GM19238 (cell line): Measurements from ENCODE around the gene SFMBT1.
"Not testable (repeated sequence)": the region's sequence is repeated elsewhere in the genome, so short reads cannot be mapped to it uniquely, and the experiment has no call there.

Experiments
- DNase-seq: peaks from one replicate; pipeline ENCODE4 v3.0.0; 2011; ENCODE audit warnings: low spot score; ENCODE audit not compliant: insufficient read length

The SFMBT1 gene

DNA sequence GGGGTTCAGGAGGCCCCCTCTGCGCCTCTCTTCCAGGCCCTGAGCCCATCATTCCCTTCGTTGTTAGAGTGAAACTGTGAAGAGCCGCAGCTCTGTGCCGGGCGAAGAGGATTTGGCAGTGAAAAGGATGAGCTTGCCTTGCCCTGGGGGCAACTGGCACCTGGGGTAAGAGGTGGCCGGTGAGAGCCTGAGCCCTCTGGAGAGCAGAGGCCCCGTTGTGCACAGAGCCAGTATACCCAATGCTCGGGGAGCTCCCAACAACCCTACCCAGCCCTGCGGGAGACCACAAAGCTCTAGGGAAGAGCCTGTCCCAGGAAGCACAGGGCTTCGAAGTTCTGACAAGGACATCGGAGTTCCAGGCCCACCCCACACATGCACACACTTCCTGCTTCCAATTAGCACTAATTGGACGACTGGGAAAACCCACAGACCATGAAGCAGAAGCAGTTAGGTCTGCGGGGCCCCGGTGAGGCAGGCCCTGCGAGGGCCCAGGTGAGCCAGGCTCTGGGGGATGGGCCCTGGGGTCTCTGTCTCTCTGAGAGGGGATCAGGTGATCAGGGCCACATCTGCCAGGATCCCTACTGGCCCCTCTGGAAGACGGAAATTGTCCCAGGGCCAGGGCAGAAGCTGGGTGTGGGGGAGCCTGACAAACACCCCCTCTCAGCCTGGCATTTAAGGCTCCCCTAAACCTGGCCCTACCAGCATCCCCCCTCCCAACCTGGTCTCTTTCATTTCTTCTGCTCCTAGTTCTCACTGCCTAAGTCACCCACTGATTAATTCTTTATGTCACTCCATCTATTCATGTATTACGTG lies 27.9 kb upstream of the SFMBT1 start:
- no peak for DNase-seq

- peak; percentile 77 for DNase-seq
Observed at GRCh38 chr3:53072653-53073552, 27.0 kb upstream of the SFMBT1 start.

DNA sequence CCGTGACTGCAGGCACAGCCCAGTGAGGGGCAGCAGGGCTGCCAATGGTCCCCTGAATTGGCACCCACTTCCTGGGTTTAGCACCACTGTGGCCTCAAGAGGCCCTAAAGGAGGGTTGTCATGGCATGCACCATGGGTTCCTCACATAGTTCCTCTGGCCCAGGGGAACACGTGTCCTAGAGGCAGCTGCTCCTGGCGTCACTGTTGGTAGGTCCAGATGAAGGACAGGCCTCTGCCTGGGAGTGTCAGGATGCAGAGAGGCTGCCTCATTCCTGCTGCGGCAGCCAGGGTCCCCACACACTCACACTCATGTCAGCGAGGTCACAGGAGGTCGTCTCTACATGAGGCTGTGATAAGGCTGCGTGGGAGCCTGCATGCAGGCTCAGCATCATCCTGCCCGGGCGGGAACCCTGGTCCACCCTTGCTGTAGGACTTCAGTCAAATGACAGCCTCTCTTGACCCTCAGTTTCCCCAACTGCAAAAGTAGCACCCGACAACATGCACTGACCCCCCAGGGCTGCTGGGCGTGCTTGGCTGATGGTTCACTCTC lies 26.1 kb upstream of the SFMBT1 start:
- DNase-seq, result no peak

- no peak for DNase-seq
Observed at GRCh38 chr3:53069422-53070068, 23.7 kb upstream of the SFMBT1 start.

GRCh38 chr3:53068176-53068575 lies 22.3 kb upstream of the SFMBT1 start:
- no peak for DNase-seq

- no peak for DNase-seq
Observed at GRCh38 chr3:53067567-53067966, 21.7 kb upstream of the SFMBT1 start.

- DNase-seq, result no peak
Observed at GRCh38 chr3:53065841-53066480, 20.1 kb upstream of the SFMBT1 start.

GRCh38 chr3:53062905-53063304 lies 17.0 kb upstream of the SFMBT1 start:
- no peak for DNase-seq

- DNase-seq, result no peak
Observed at GRCh38 chr3:53056442-53056841, 10.6 kb upstream of the SFMBT1 start.

GRCh38 chr3:53054233-53054632 lies 8.4 kb upstream of the SFMBT1 start:
- not testable (repeated sequence) for DNase-seq

DNA sequence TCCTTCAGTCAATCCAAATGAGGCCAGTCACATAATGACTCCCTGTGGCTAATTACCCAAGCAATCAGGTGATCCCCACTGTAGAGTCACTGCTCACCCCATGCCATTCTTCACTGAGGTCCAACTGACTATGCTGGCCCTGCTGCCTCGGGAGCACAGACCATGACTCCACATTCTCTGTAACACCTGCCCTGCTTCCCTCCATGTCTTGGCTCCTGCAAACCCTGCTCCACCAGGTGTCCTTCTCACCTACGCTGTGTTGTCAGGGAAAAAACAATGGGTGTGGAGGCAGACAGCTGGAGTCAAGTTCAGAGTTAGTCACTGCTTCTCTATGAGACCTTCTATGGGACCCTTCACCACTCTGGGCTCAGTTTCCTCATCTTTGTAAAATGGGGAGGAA lies 6.1 kb upstream of the SFMBT1 start:
- DNase-seq, result no peak

- DNase-seq, result no peak
Observed at GRCh38 chr3:53049987-53050386, 4.1 kb upstream of the SFMBT1 start.

- peak; percentile 61 for DNase-seq
Observed at GRCh38 chr3:53046171-53047170, 598 bp upstream of the SFMBT1 start.

GRCh38 chr3:53044711-53045517 lies 959 bp downstream of the SFMBT1 start:
- DNase-seq, result peak; percentile 36

DNA sequence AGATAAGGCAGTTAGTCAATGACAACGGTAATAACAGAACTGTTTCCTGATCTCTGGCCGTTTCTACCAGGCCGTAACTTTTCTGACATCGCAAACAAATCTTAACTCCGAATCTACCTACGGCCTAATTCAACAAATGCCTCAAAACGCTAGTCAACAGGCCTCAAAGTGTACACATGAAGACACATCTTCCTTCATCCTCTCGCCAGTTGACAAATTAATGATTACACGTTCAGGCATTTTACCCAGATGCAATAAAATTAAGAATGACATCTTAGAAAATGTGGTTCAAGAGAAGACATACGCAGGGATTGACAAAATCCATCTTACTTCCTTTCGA lies 1.5 kb downstream of the SFMBT1 start:
- no peak for DNase-seq

DNA sequence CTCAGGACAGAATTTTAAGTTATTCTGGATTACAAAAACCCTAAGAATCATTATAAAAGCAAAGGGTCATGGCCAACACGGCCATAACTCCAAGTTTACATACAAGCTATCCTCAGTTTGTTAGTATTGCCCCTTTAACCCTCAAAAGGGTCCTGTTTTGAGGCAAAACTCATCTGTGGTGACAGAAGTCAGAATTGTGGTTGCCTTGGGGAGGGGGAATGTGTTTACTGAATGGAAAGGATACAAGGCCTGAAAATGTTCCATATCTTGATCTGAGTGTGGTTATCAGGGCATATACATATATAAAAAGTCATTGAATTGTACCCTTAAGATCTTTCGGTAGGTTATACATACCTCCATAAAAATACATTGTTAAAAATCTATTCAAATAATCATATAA lies 2.1 kb downstream of the SFMBT1 start:
- DNase-seq, result no peak

GRCh38 chr3:53042651-53043050 lies 3.2 kb downstream of the SFMBT1 start:
- DNase-seq, result no peak

DNA sequence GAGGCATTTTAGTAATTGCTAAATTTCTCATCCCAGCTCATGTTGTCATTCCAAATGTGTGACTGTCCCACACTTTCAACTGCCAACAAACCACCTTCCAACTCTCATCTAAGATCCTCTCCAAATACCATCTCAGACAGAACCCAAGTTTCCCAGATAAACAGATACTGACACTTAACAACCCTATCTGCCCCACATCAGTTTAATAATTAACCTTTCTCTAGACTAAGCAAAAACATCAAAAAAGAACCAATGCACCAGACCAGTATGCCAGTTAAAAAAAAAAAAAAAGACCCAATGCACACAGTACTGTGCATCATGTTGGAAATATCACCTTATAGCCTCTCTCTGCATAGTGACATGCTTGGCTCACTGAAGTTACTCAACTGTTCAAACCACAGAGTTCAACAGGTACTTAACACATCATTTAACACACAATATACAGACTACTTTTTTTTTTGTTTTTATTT lies 5.5 kb downstream of the SFMBT1 start:
- DNase-seq, result no peak

DNA sequence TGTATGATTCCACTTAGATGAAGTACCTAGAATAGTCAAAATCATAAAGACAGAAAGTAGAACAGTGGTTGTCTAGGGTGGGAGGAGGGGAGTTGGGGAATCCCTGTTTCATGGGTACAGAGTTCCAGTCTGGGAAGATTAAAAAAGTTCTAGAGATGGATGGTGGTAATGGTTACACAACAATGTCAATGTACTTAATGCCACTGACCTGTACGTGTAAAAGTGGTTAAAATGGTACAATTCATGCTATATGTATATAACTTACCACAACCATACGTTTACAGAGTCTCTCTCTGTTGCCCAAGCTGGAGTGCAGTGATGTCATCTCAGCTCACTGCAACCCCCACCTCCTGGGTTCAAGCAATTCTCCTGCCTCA lies 6.5 kb downstream of the SFMBT1 start:
- DNase-seq, result no peak
